Fibroblast of villous mesenchyme (primary cell): ENCODE results near the gene RIMBP2. TPM values are rescaled to one million over a fixed set of nuclear protein-coding genes. Genes with fewer than 3 reads are reported as not detected.
"Not testable (repeated sequence)": the region's sequence is repeated elsewhere in the genome, so short reads cannot be mapped to it uniquely, and the experiment has no call there.

Source experiments
- DNase-seq: peaks from one replicate; pipeline ENCODE4 v3.0.0-alpha.2; 2010; ENCODE audit warnings: low read depth
- H3K4me3 ChIP-seq: 2 replicates; pipeline ENCODE4 v1.5.1; 2011; ENCODE audit warnings: low read depth, mild to moderate bottlenecking, low read length
- CTCF ChIP-seq: IDR thresholded peaks from 2 replicates; pipeline ENCODE4 v1.5.1; 2012; ENCODE audit warnings: low read depth, mild to moderate bottlenecking, low read length; ENCODE audit not compliant: insufficient read depth
- total RNA-seq: library from RNA; depleted of rRNA; stranded (reverse); fragments of >200 nt; gene quantifications from 2 replicates; pipeline ENCODE4 v1.2.3, GENCODE V29; 2012

RIMBP2 gene
- total RNA-seq, 1 donor: not detected

GRCh38 chr12:130754234-130754901 is 38.3 kb upstream of the RIMBP2 start:
- no peak for DNase-seq
- no peak for TF ChIP-seq CTCF
- no peak overlapping the region for H3K4me3 ChIP-seq

- DNase-seq: no peak
- H3K4me3 ChIP-seq: no peak overlapping the region
- TF ChIP-seq CTCF: no peak
Observed at GRCh38 chr12:130752692-130753230, 36.7 kb upstream of the RIMBP2 start.

- H3K4me3 ChIP-seq, DNase-seq: not testable (repeated sequence)
Observed at GRCh38 chr12:130752037-130752436, 35.9 kb upstream of the RIMBP2 start.

- no peak for TF ChIP-seq CTCF
- no peak for DNase-seq
- H3K4me3 ChIP-seq: no peak overlapping the region
Observed at GRCh38 chr12:130748786-130749185, 32.7 kb upstream of the RIMBP2 start.

GRCh38 chr12:130747867-130748740 is 32.0 kb upstream of the RIMBP2 start:
- TF ChIP-seq CTCF: peak; percentile 83
- DNase-seq: peak; percentile 50

GRCh38 chr12:130746546-130746945 is 30.4 kb upstream of the RIMBP2 start:
- DNase-seq: no peak
- H3K4me3 ChIP-seq: no peak overlapping the region
- no peak for TF ChIP-seq CTCF

More at GRCh38 chr12:130747867-130748740, 32.0 kb upstream of the RIMBP2 start:
- no peak overlapping the region for H3K4me3 ChIP-seq

- H3K4me3 ChIP-seq: no peak overlapping the region
- TF ChIP-seq CTCF: no peak
- no peak for DNase-seq
Observed at GRCh38 chr12:130745921-130746320, 29.8 kb upstream of the RIMBP2 start.
